HepG2 (cell line): ENCODE measurements around the gene TMEM151A. TPM values are rescaled to one million over a fixed set of nuclear protein-coding genes. Genes with fewer than 3 reads are reported as not detected.

Source experiments
- ATF7 ChIP-seq, 2 experiments: fragments of 450-650 bp in 1 of 2; sonication (generic) in 1 of 2; formaldehyde crosslinking in 1 of 2; IDR thresholded peaks; 2 replicates each; pipeline versions ENCODE4 v1.4.0 to v1.6.1; 2016 to 2020; ENCODE audit warnings: antibody characterized with exemption in 1 of 2, mild to moderate bottlenecking in 1 of 2, missing genetic modification reagents in 1 of 2
- ATRX ChIP-seq: sonication (generic); formaldehyde crosslinking; IDR thresholded peaks from 2 replicates; pipeline ENCODE4 v1.4.0; 2020; ENCODE audit warnings: missing genetic modification reagents, borderline replicate concordance
- CENPT ChIP-seq: sonication (generic); formaldehyde crosslinking; IDR thresholded peaks from 2 replicates; pipeline ENCODE4 v1.8.0; 2022; ENCODE audit warnings: low read depth, mild to moderate bottlenecking, moderate library complexity, missing genetic modification reagents
- HOXA3 ChIP-seq: sonication (generic); formaldehyde crosslinking; IDR thresholded peaks from 2 replicates; pipeline ENCODE4 v1.5.0; 2020; ENCODE audit warnings: missing genetic modification reagents
- IKZF4 ChIP-seq: sonication (generic); formaldehyde crosslinking; IDR thresholded peaks from 2 replicates; pipeline ENCODE4 v1.5.1; 2020; ENCODE audit warnings: borderline replicate concordance, mild to moderate bottlenecking, low read depth, missing genetic modification reagents; ENCODE audit errors: not compliant biosample characterization
- JUN ChIP-seq: sonication (generic); formaldehyde crosslinking; IDR thresholded peaks from 2 replicates; pipeline ENCODE4 v1.4.0; 2020; ENCODE audit warnings: mild to moderate bottlenecking, missing genetic modification reagents
- LCORL ChIP-seq, 2 experiments: fragments of 450-650 bp in 1 of 2; sonication (generic) in 1 of 2; formaldehyde crosslinking in 1 of 2; IDR thresholded peaks; 2 replicates each; pipeline versions ENCODE4 v1.5.0 to v1.6.1; 2017 to 2020; ENCODE audit warnings: antibody characterized with exemption in 1 of 2, missing genetic modification reagents in 1 of 2
- PRMT3 ChIP-seq: sonication (generic); formaldehyde crosslinking; IDR thresholded peaks from 2 replicates; pipeline ENCODE4 v1.8.1; 2022; ENCODE audit warnings: low read depth, mild to moderate bottlenecking, moderate library complexity, missing genetic modification reagents, borderline replicate concordance
- SAFB2 ChIP-seq: sonication (generic); formaldehyde crosslinking; IDR thresholded peaks from 2 replicates; pipeline ENCODE4 v1.5.1; 2020; ENCODE audit warnings: missing genetic modification reagents, low read depth, mild to moderate bottlenecking, borderline replicate concordance
- SOX13 ChIP-seq, 3 experiments: fragments of 450-650 bp in 1 of 3; sonication (generic) in 1 of 3; formaldehyde crosslinking in 1 of 3; IDR thresholded peaks in 2 of 3; conservative IDR thresholded peaks in 1 of 3; 2 replicates each; pipeline versions ENCODE4 v1.5.0 to v1.6.1; 2016 to 2020; ENCODE audit warnings: antibody characterized with exemption in 1 of 3, mild to moderate bottlenecking in 1 of 3, missing compliant biosample characterization in 1 of 3, missing genetic modification reagents in 1 of 3, moderate library complexity in 1 of 3
- TMF1 ChIP-seq: sonication (generic); formaldehyde crosslinking; IDR thresholded peaks from 2 replicates; pipeline ENCODE4 v1.8.1; 2022; ENCODE audit warnings: low read depth, missing genetic modification reagents
- ZMYM4 ChIP-seq: sonication (generic); formaldehyde crosslinking; IDR thresholded peaks from 2 replicates; pipeline ENCODE4 v1.8.1; 2023; ENCODE audit warnings: mild to moderate bottlenecking, missing genetic modification reagents
- ZNF333 ChIP-seq: sonication (generic); formaldehyde crosslinking; IDR thresholded peaks from 2 replicates; pipeline ENCODE4 v1.4.0; 2020; ENCODE audit warnings: mild to moderate bottlenecking, missing genetic modification reagents, borderline replicate concordance
- ZNF468 ChIP-seq: sonication (generic); formaldehyde crosslinking; IDR thresholded peaks from 2 replicates; pipeline ENCODE4 v1.8.0; 2022; ENCODE audit warnings: mild to moderate bottlenecking, moderate library complexity, missing genetic modification reagents
- ZNF572 ChIP-seq: sonication (generic); formaldehyde crosslinking; IDR thresholded peaks from 2 replicates; pipeline ENCODE4 v1.5.1; 2020; ENCODE audit warnings: mild to moderate bottlenecking, missing genetic modification reagents
- ZNF598 ChIP-seq: sonication (generic); formaldehyde crosslinking; IDR thresholded peaks from 2 replicates; pipeline ENCODE4 v1.5.1; 2020; ENCODE audit warnings: mild to moderate bottlenecking, missing genetic modification reagents, borderline replicate concordance
- ZNF644 ChIP-seq: IDR thresholded peaks from 2 replicates; pipeline ENCODE4 v1.6.1; 2016; ENCODE audit warnings: low read depth
- ZNF678 ChIP-seq: sonication (generic); formaldehyde crosslinking; IDR thresholded peaks from 2 replicates; pipeline ENCODE4 v1.4.0; 2020; ENCODE audit warnings: mild to moderate bottlenecking, missing genetic modification reagents
- ZNF782 ChIP-seq: sonication (generic); formaldehyde crosslinking; IDR thresholded peaks from 2 replicates; pipeline ENCODE4 v1.4.0; 2020; ENCODE audit warnings: missing genetic modification reagents, mild to moderate bottlenecking, borderline replicate concordance
- polyA plus RNA-seq, 8 experiments: library from polyadenylated mRNA; depleted of rRNA in 3 of 8; stranded (reverse) in 7 of 8; unstranded in 1 of 8; fragments of >200 nt; fragmentation: Illumina TruSeq in 4 of 8; extraction: Trizol in 4 of 8; gene quantifications; 2 replicates each; pipeline versions ENCODE4 v1.2.1 to v1.2.3, GENCODE V29; 2011 to 2016; ENCODE audit warnings: low read depth in 4 of 8, missing spikeins in 1 of 8, mixed read lengths in 1 of 8; ENCODE audit not compliant: insufficient read depth in 1 of 8
- total RNA-seq, 5 experiments: library from RNA; depleted of rRNA; stranded (reverse); fragments of >200 nt; fragmentation: Illumina TruSeq; extraction: Trizol; gene quantifications; 2 replicates each; pipeline ENCODE4 v1.2.3, GENCODE V29; 2016; ENCODE audit warnings: low read depth in 1 of 5
- TF ChIP-seq, protein P1 (sequence below): sonication (generic); formaldehyde crosslinking; IDR thresholded peaks from 2 replicates; pipeline ENCODE4 v1.5.0; 2020; ENCODE audit warnings: mild to moderate bottlenecking, low read depth, missing genetic modification reagents, borderline replicate concordance
- TF ChIP-seq, protein P2 (sequence below): sonication (generic); formaldehyde crosslinking; IDR thresholded peaks from 2 replicates; pipeline ENCODE4 v1.4.0; 2020; ENCODE audit warnings: mild to moderate bottlenecking, low read depth, missing genetic modification reagents
- TF ChIP-seq, protein P3 (sequence below): sonication (generic); IDR thresholded peaks from 2 replicates; pipeline ENCODE4 v1.6.1; 2016; ENCODE audit warnings: low read depth, borderline replicate concordance
- TF ChIP-seq, protein P4 (sequence below), 2 experiments: sonication (generic) in 1 of 2; formaldehyde crosslinking in 1 of 2; IDR thresholded peaks; 2 replicates each; pipeline versions ENCODE4 v1.4.0 to v1.6.1; 2018 to 2020; ENCODE audit warnings: missing genetic modification reagents in 2 of 2, borderline replicate concordance in 1 of 2, low read depth in 1 of 2, mild to moderate bottlenecking in 1 of 2, missing biosample characterization in 1 of 2

TMEM151A gene
- total and polyA plus RNA-seq, 2 of the 13 experiments (the other 11 are each of a cell fraction or from before 2014, with no cell fraction given), result 0.18 to 0.33 TPM

DNA sequence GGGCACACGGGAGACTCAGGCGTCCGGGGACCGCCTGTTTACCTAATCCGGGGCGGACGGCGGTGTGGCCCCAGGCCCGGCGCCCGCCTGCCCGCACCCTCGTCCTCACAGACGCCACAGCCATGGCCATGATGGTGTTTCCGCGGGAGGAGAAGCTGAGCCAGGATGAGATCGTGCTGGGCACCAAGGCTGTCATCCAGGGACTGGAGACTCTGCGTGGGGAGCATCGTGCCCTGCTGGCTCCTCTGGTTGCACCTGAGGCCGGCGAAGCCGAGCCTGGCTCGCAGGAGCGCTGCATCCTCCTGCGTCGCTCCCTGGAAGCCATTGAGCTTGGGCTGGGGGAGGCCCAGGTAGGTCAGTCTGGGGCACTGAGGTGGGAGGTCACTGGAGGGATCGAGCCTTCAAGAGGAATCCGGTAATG, 33.2 kb upstream of the TMEM151A start (continued):
- no peak for TF ChIP-seq TMF1 (CRISPR knock-in tag)
- no peak for TF ChIP-seq PRMT3 (CRISPR knock-in tag)
- TF ChIP-seq ZNF572, result peak; percentile 56; the same call in 1 of the 2 replicates
- peak; percentile 39; the same call in 1 of the 2 replicates for TF ChIP-seq CENPT (CRISPR knock-in tag)
- no peak for TF ChIP-seq ATF7 (IDR thresholded peaks at IDR 0.05)
- peak; percentile 58; the same call in 1 of the 2 replicates for TF ChIP-seq ATF7 (CRISPR knock-in tag; IDR thresholded peaks at IDR 0.05)
- 0 out of 2 replicates have a peak, but pooled peaks have one; percentile 1 for TF ChIP-seq ZMYM4 (CRISPR knock-in tag)
- TF ChIP-seq ZNF468 (CRISPR knock-in tag), result no peak
- TF ChIP-seq ATRX (CRISPR knock-in tag), result no peak
- TF ChIP-seq, protein P1, sequence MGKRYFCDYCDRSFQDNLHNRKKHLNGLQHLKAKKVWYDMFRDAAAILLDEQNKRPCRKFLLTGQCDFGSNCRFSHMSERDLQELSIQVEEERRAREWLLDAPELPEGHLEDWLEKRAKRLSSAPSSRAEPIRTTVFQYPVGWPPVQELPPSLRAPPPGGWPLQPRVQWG (CRISPR knock-in tag), result no peak
- no peak for TF ChIP-seq ZNF644 (CRISPR knock-in tag)
- 0 out of 2 replicates have a peak, but pooled peaks have one; percentile 1 for TF ChIP-seq ZNF333
- TF ChIP-seq JUN (CRISPR knock-in tag), result no peak
- 0 out of 2 replicates have a peak, but pooled peaks have one; percentile 42 for TF ChIP-seq ZNF678
- 0 out of 2 replicates have a peak, but pooled peaks have one; percentile 1 for TF ChIP-seq HOXA3 (CRISPR knock-in tag)
- no peak for TF ChIP-seq SOX13 (IDR thresholded peaks at IDR 0.05)
- 0 out of 4 replicates have a peak, but pooled peaks of 1 of the 2 experiments have one; percentile 1 for TF ChIP-seq SOX13 (CRISPR knock-in tag; conservative IDR thresholded peaks at IDR 0.05 in 1 of 2, IDR thresholded peaks at IDR 0.05 in 1 of 2)
- TF ChIP-seq ZNF782, result peak; percentile 50; the same call in 1 of the 2 replicates
- TF ChIP-seq, protein P2, sequence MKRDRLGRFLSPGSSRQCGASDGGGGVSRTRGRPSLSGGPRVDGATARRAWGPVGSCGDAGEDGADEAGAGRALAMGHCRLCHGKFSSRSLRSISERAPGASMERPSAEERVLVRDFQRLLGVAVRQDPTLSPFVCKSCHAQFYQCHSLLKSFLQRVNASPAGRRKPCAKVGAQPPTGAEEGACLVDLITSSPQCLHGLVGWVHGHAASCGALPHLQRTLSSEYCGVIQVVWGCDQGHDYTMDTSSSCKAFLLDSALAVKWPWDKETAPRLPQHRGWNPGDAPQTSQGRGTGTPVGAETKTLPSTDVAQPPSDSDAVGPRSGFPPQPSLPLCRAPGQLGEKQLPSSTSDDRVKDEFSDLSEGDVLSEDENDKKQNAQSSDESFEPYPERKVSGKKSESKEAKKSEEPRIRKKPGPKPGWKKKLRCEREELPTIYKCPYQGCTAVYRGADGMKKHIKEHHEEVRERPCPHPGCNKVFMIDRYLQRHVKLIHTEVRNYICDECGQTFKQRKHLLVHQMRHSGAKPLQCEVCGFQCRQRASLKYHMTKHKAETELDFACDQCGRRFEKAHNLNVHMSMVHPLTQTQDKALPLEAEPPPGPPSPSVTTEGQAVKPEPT (CRISPR knock-in tag), result 0 out of 2 replicates have a peak, but pooled peaks have one; percentile 72
- TF ChIP-seq SAFB2 (CRISPR knock-in tag), result no peak
- TF ChIP-seq LCORL (IDR thresholded peaks at IDR 0.05), result no peak
- TF ChIP-seq LCORL (CRISPR knock-in tag; IDR thresholded peaks at IDR 0.05), result no peak; the same call in 1 of the 2 replicates
- TF ChIP-seq, protein P3, sequence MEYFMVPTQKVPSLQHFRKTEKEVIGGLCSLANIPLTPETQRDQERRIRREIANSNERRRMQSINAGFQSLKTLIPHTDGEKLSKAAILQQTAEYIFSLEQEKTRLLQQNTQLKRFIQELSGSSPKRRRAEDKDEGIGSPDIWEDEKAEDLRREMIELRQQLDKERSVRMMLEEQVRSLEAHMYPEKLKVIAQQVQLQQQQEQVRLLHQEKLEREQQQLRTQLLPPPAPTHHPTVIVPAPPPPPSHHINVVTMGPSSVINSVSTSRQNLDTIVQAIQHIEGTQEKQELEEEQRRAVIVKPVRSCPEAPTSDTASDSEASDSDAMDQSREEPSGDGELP, result 0 out of 2 replicates have a peak, but pooled peaks have one; percentile 4
- 0 out of 2 replicates have a peak, but pooled peaks have one; percentile 19 for TF ChIP-seq ZNF598 (CRISPR knock-in tag)
- TF ChIP-seq, protein P4, sequence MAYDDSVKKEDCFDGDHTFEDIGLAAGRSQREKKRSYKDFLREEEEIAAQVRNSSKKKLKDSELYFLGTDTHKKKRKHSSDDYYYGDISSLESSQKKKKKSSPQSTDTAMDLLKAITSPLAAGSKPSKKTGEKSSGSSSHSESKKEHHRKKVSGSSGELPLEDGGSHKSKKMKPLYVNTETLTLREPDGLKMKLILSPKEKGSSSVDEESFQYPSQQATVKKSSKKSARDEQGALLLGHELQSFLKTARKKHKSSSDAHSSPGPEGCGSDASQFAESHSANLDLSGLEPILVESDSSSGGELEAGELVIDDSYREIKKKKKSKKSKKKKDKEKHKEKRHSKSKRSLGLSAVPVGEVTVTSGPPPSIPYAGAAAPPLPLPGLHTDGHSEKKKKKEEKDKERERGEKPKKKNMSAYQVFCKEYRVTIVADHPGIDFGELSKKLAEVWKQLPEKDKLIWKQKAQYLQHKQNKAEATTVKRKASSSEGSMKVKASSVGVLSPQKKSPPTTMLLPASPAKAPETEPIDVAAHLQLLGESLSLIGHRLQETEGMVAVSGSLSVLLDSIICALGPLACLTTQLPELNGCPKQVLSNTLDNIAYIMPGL (CRISPR knock-in tag; IDR thresholded peaks at IDR 0.05; ENCODE audit: borderline replicate concordance in 1 of 2, low read depth in 1 of 2), result no peak; a peak in 1 of 4 replicates
- peak; percentile 6 for TF ChIP-seq IKZF4
